NCI-H748 (cell line): ENCODE data around the gene RAB8B.

ENCODE experiments used
- DNase-seq: peaks from one replicate; lab custom pipeline; 2025; ENCODE audit not compliant: unreplicated experiment; lab: John Stamatoyannopoulos, UW

Gene RAB8B

DNA sequence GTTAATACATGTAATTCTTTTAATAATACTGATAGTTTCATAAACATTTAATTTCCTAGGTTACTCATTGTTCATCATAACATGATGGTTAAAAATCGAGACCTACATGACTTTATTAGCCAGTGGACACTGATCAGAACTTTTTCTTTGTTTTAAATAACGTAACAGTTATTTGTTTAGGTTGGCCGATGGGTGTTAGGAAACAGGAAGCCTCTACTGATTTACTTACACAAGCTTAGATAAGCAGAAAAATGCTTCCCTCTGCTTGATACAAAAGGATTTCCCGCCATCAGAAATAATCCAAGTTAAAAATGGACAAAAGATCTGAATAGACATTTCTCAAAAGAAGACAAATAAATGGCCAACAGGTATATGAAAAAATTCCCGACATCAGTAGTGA lies 71.4 kb downstream of the RAB8B start:
- no peak for DNase-seq

GRCh38 chr15:63261311-63261710 lies 71.9 kb downstream of the RAB8B start:
- no peak for DNase-seq

- no peak for DNase-seq
These were observed 74.1 kb downstream of the RAB8B start for GRCh38 chr15:63263519-63263918.

DNA sequence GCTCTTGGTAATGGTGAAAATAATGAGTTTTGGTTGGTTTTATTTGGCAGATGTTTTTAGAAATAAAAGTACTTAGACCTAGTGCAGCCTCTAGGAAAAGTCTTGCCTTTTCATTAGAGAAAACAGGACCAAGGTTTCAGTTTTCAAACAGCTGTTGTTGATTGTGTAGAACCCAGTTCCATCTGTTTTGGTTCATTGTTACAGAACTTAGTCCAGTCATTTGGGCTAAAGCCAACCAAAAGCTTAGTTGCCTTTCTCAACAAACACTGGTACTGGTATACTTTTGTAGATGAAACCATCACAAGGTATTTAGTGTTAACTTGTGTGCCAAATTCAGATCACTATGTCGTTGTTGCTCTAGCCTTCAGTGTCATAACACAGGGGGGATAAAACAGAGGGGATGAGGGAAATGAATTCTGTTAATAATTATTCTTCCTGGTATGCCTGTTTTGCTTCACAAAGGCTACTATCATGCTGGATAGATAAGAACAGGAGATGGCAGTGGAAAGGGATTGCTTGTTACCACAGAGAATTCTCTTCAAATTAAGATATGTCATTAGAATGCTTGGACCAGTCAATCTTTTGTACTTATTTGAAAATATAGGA lies 75.4 kb downstream of the RAB8B start:
- DNase-seq = no peak

DNA sequence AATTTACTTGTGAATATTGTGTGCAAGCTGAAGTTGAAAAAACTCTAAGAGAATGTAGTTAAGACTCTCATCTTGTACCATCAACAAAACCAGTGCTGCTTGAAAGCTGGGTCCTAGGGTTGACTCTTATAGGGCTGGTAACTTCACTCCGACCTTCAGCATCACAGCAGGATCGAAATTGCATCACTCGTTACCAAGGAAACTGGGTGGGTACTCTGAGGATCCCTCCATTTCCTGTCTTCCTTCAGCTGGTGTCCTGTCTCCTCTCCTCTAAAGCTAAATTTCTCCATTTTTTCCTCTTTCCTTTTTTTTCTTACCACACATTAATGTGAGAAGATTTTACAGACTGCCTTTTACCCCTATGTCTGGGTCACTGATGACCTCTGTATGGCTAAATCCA lies 85.0 kb downstream of the RAB8B start:
- DNase-seq = peak; percentile 54

DNA sequence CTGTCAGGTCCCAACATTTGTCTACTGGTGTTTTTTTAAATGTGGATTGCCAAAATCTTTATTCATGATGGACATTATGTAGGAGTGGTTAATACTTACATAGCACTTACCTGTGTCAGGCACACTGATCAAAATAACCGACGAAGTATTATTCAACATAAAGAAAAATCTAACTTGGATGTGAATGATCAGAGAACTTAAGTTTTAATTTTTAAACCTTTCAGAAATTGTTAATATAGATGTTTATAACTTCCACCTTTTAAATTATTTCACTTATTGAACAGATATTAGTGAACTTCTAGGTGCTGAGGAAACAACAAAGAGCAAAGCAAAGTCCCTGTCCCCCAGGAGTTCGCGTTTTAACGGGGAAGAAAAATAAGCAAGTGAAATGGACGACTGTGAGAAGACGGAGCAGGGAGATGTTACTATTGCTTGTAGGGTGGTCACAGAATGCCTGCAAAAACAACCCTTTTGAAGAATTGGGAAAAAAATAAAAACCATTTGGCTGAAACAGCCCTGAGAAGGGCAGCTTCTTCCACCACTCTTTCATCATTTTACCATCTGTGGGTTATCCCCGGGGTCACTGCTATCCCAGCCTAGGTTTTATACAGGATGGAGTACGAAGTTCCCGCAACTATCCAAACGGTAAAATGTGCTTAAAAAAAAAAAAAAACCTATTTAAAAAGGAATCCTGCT lies 87.1 kb downstream of the RAB8B start:
- no peak for DNase-seq

DNA sequence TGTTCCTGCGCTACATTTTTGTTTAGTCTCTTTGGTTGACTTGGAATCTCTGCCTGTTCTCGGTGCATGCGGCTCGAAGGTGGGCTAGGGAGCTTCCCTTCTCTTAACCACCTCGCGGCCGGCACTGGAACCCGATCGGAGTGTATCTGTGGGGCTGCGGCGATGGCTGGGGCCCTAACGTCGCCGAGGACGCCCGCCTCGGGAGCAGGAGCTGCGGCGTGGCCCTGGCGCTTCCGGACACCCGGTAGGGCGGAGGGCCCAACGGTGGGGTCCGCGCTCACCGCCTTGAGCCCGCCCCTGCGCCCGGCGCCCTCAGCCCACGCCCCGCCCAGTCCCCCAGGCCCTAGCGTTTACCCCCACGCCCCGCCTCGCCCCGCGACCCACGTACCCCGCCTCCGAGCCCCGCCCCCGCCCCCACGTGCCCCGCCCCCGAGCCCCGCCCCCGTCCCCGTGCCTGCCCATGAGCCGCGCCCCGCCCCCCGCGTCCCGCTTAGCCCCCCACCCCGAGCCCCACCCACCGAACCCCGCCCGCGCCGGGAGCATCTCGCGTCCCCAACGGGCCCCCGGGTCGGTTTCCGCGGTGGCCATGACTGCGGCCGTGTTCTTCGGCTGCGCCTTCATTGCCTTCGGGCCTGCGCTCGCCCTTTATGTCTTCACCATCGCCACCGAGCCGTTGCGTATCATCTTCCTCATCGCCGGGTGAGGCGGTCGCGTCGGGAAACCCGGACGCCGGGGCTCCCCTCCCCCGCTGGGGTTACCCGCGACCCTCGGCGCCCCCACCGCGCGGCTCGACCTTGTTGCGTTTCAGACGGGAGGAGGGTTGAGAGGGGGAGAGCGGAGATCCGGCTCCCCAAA lies 87.9 kb downstream of the RAB8B start, which contains the start of gene APH1B:
Gene APH1B (plus strand): TSS at position 568 of the 855 bp plus-strand sequence. CDS start 19 bp downstream, at position 587.
- DNase-seq = peak; percentile 88

DNA sequence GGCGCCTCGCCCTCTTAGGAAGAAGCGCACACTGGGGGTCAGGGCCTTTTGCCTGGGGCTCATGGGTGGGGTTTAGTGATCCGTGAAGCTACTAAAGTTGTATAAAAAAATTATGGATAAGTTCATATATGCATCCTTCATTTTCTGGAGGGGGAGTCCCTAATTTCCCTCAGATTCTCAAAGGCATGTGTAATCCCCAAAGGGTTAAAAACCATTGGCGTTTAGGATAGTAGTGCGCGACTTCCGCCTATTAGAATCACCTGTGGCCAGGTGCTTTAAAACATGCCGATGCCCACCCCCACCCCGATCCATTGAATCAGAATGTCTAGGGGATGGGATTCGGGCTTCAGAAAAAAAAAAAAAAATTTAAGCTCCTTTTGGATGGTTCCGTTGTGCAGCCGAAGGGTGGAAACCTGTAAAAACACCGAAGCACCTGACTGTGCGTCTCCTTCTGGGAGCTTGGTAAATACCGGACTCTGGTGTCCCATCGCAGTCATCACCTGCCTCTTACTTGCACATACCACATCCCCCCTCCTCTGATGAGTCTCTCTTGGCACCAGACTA lies 88.6 kb downstream of the RAB8B start:
- peak; percentile 50 for DNase-seq

DNA sequence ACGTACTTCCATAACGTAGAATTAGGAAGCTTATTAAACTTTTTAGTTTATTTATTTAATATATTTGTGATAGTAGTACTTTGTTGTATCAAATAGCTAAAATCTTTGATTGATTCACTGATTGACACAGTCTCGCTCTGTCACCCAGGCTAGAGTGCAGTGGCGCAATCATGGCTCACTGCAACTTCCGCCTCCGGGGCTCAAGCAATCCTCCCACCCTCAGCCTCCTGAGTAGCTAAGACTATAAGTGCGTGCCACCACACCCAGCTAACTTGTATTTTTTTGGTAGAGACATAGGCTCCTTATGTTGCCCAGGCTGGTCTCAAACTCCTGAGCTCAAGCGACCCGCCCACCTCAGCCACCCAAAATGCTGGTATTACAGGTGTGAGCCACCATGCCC lies 93.7 kb downstream of the RAB8B start:
- no peak for DNase-seq

GRCh38 chr15:63284335-63284734 lies 94.9 kb downstream of the RAB8B start:
- DNase-seq = no peak

DNA sequence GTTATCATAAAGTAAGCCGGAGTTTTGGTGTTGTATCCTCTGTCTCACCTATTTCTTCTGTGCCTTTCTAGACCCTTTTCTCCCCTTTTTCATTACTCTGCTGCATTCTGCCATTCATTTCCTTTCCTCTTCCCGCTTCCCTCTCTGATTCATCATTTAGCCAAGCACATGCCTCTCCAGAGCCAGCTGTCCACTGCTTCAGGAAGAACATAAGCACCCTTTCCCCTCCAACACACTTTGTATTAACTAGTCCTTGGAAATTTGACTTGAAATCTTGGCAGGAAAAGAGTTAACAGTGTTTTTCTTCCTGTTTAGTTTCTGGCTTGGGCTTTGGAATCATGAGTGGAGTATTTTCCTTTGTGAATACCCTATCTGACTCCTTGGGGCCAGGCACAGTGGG lies 97.7 kb downstream of the RAB8B start:
- no peak for DNase-seq

- DNase-seq = no peak
These were observed 98.9 kb downstream of the RAB8B start for GRCh38 chr15:63288342-63288741.

- peak; percentile 48 for DNase-seq
These were observed 99.5 kb downstream of the RAB8B start for GRCh38 chr15:63288778-63289378.

DNA sequence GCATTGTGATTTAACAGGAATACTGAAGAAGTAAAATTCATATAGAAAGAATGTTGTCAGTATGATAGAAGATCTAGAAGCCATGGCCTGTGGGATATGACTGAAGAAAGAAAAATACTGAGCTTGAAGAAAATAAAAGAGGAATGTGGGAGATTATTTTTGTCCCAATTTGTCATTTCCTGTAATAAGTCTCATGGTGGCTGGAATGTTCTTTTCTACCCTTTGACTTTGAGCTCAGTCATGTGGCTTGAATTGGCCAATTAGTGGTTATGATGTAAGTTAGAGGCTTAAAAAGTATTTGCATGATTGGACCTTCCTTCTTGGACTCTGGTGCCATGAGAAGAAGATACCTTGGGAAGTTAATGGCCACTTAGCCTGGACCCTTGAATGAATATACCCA lies 102.1 kb downstream of the RAB8B start:
- DNase-seq = no peak

DNA sequence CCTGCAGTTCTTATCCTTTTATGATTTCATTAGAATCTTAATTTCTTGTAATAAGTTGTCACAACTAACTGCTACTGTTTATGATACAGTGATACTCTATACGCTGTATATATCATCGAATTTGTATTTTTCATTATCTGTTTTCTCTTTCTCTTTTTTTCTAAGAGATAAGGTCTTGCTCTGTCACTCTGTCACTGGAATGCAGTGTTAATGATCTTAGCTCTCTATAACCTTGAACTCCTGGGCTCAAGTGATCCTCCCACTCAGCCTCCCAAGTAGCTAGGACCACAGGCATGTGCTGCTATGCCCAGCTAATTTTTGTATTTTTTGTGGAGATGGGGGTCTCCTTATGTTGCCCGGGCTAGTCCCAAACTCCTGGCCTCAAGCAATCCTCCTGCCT lies 102.8 kb downstream of the RAB8B start:
- DNase-seq = no peak

DNA sequence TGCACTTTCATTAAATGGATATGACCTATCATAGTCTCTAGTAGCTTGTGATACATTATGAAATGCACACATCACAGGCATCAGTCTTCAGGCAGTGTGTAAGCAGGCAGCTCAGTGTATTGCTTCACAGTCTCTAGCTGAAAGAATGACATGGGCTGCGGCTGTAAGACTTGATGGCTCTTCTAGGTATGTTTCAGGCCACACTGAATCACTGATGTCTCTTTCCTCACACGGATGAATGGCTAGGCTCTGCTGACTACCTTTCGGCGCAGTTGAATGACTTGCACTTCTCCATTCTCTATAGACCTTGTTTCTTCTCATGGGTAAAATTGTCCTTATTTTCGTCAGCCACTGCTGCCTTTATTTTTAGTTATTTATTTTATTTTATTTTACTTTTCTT lies 103.4 kb downstream of the RAB8B start:
- no peak for DNase-seq

DNA sequence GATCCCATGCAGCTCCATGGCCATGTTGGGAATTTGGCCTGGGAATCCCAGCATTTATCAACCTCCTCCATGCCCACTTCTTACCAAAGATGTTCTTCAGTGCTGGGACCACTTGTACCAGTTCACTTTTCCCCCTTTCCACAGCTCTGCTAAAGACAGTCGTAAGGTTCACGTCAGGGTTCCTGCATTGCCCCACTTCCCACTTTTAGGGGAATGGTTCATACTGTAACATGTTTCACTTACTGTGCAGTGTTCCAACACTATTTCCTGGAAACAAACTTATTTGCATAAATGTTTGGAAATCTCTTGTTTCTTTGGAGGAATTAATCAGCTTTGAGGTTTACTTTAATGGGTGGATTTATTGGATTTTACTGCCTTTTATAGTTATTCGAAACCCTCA lies 105.0 kb downstream of the RAB8B start:
- no peak for DNase-seq

DNA sequence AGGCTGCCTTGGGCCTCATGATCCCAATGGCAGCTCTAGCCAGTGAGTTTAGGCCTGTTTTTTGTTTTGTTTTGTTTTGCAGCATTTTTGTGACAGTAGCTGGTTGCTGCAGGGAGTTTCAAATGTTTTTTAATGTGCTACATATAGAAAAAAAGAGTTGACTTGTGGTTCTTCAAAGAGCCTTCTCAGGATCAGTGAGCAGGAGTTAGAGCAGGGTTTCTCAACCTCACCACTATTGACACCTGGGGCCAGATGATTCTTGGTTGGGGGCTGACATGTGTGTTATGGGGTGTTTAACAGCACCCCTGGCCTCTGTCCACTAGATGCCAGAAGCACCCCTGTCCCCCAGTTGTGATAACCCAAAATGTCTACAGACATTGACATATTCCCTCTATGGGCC lies 105.9 kb downstream of the RAB8B start:
- no peak for DNase-seq

DNA sequence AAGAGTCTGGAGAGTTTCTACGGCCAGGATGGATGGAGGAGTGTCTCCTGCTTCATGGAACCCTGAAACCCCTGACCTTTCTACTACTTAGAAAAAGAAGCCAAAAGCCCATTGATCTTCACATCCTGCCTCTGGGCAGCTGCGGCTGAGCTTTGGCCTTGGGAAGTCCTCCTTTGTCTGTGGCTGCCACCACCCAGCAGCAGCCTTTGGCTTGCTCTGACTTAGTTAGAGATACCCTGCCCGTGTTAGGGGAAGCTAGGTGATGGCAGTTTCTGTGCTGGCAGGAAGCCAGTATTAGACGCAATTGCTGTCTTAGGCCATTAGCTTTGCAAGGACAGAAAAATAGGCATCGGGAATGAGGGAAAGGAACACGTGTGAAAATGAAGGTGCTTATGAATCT lies 106.8 kb downstream of the RAB8B start:
- DNase-seq = peak; percentile 3

DNA sequence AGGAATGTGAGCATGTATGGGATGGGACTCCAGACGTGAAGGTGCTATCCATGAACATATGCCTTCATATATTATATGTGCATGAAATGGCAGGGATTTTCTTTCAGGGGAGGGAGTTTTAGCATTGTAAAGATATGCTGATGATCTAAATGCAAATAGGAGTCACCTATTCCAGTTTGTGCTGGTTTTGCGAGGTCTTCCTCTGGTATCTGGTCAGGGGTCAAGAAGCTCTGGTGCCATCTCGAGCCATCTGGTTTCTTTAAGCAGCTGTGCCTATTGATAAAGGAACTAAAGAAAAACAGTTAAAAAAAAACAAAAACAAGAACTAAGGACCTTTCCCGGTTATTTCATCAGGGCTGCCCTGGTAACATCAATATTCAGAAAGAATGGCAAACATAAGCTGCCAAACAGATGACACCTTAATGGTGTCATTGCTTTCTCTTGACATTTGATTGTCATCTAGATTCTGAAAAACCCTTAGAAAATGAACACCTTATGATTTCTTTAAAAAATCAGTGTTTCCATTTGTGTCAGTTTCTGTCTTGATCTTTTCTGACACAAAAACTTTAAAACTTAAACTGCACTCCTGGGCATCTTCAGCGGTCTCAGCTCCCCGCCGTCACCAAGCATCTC lies 110.7 kb downstream of the RAB8B start:
- no peak for DNase-seq

DNA sequence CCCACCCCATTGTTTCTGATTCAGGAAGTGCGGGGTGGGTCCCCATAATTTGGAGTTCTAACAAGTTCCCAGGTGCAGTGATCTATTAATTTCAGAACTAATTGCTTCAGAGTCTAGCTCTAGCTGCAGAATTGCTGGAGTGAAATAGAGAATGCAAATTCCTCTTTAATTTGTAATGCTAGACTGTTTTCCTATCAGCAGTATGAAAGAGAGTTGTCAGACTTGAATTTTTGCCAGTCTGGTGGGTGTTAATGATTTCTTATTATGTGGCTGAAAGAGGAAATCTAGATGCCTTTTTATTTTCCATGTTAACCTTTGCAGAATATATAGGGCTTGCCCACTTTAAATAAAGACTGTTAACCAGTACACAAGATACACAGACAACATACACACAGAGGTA lies 111.7 kb downstream of the RAB8B start:
- peak; percentile 45 for DNase-seq
